ENCODE measurements around the gene TMEM198.

DNA sequence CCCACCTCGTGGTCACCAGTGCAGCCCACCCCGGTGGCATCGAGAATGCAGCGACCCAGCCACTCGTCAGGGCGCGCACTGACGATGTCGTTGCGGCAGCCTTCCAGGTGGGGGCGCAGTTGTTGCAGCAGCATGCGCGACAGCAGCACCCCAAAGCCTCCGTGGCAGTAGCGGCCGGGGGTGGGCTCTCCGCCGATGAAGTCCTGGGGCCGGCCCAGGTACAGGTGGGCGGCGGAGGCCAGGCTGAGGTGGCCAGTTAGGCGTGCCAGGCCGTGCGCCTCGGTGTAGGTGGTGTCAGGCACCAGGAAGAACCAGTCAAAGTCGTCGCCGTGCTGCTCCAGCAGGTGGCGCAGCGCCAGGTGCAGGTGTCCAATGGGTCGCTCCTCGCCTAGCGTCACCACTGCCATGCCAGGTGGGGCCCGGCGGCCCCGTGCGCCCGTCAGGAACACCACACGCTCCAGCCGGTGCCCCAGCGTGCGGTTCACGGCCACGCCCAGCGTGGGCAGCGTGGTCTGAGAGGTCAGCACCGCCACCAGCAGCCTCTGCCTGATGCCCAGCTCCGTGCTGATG, 2.1 kb upstream of the TMEM198 start:
- TF ChIP-seq ZNF589 (CRISPR knock-in tag; IDR thresholded peaks at IDR 0.05; ENCODE audit: low read depth) (no peak), BRCA1 (IDR thresholded peaks at IDR 0.05) (no peak), BRCA1 (CRISPR knock-in tag; IDR thresholded peaks at IDR 0.05) (no peak), ZHX1 (conservative IDR thresholded peaks at IDR 0.05; ENCODE audit: low read length) (no peak), CAMTA2 (CRISPR knock-in tag; conservative IDR thresholded peaks at IDR 0.05) (no peak), POLR2A (conservative IDR thresholded peaks at IDR 0.05) (no peak), RCOR1 (IDR thresholded peaks at IDR 0.05; ENCODE audit: borderline replicate concordance in 1 of 2, low read depth in 2 of 2, low read length in 2 of 2) (no peak), RBFOX2 (IDR thresholded peaks at IDR 0.05; ENCODE audit: low read depth, low read length) (peak; percentile 65), ATF6 (CRISPR knock-in tag; IDR thresholded peaks at IDR 0.05) (0 out of 2 replicates have a peak, but pooled peaks have one; percentile 50), HNRNPH1 (optimal IDR thresholded peaks at IDR 0.05; ENCODE audit: low read depth, low read length) (no peak), EP300 (IDR thresholded peaks at IDR 0.05; ENCODE audit: low read length) (no peak)
- TF ChIP-seq, protein P1, sequence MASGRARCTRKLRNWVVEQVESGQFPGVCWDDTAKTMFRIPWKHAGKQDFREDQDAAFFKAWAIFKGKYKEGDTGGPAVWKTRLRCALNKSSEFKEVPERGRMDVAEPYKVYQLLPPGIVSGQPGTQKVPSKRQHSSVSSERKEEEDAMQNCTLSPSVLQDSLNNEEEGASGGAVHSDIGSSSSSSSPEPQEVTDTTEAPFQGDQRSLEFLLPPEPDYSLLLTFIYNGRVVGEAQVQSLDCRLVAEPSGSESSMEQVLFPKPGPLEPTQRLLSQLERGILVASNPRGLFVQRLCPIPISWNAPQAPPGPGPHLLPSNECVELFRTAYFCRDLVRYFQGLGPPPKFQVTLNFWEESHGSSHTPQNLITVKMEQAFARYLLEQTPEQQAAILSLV (tag; IDR thresholded peaks at IDR 0.05) = no peak
- TF ChIP-seq, protein P2, sequence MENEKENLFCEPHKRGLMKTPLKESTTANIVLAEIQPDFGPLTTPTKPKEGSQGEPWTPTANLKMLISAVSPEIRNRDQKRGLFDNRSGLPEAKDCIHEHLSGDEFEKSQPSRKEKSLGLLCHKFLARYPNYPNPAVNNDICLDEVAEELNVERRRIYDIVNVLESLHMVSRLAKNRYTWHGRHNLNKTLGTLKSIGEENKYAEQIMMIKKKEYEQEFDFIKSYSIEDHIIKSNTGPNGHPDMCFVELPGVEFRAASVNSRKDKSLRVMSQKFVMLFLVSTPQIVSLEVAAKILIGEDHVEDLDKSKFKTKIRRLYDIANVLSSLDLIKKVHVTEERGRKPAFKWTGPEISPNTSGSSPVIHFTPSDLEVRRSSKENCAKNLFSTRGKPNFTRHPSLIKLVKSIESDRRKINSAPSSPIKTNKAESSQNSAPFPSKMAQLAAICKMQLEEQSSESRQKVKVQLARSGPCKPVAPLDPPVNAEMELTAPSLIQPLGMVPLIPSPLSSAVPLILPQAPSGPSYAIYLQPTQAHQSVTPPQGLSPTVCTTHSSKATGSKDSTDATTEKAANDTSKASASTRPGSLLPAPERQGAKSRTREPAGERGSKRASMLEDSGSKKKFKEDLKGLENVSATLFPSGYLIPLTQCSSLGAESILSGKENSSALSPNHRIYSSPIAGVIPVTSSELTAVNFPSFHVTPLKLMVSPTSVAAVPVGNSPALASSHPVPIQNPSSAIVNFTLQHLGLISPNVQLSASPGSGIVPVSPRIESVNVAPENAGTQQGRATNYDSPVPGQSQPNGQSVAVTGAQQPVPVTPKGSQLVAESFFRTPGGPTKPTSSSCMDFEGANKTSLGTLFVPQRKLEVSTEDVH (IDR thresholded peaks at IDR 0.05; ENCODE audit: low read depth, partially characterized antibody) = peak; percentile 54

Data from K562 (cell line).